Smooth muscle cell of the coronary artery (primary cell): ENCODE measurements around the gene PPP1R11. TPM values are rescaled to one million over a fixed set of nuclear protein-coding genes. Genes with fewer than 3 reads are reported as not detected.

ENCODE experiments used
- total RNA-seq: library from RNA; depleted of rRNA; stranded (reverse); fragments of >200 nt; gene quantifications from 2 replicates; pipeline ENCODE4 v1.2.3, GENCODE V29; 2014; ENCODE audit warnings: low replicate concordance

Gene PPP1R11
- total RNA-seq = 8.3 and 14.4 TPM in 2 replicates

GRCh38 chr6:30066577-30067459 lies at the start of gene PPP1R11:
Gene PPP1R11, plus strand, starts transcription at chr6:30067198. Its CDS starts 213 bp downstream, at chr6:30067411.

DNA sequence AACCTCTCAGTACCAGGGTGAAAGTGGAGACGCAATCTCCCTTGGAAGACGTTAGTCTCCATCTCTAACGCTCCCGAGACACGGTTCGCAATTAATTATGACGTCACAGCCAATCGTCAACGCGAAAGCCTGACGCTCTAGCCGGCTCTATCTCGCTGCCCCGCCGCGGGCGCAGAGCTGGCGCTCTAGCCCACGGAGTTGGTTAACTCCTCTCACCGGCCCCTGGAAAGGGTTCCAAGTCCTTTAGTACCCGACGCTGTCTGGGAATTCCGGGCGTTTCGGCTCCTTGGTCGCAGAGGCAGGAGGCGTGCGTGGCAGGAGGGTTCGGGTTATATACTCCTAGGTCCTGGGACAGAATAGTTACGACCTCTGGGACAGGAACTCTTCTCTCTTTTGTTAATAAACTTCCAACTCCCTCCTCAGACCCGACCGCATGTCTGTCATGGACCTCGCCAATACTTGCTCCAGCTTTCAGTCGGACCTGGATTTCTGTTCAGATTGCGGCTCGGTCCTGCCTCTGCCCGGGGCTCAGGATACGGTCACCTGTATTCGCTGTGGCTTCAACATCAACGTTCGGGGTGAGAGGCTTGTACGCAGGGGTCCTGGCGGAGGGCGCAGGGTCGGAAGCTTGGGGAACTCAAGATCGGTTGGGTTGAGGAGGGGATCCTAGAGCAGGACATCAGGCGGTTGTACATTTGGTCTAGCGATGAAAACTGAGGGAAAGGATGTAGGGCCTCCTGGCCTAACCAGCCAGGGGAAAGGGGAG lies 5.7 kb upstream of the PPP1R11 start, which contains the start of gene POLR1H:
POLR1H (plus strand) TSS at position 174 of the 766 bp plus-strand sequence; CDS start at position 434, 260 bp downstream.

DNA sequence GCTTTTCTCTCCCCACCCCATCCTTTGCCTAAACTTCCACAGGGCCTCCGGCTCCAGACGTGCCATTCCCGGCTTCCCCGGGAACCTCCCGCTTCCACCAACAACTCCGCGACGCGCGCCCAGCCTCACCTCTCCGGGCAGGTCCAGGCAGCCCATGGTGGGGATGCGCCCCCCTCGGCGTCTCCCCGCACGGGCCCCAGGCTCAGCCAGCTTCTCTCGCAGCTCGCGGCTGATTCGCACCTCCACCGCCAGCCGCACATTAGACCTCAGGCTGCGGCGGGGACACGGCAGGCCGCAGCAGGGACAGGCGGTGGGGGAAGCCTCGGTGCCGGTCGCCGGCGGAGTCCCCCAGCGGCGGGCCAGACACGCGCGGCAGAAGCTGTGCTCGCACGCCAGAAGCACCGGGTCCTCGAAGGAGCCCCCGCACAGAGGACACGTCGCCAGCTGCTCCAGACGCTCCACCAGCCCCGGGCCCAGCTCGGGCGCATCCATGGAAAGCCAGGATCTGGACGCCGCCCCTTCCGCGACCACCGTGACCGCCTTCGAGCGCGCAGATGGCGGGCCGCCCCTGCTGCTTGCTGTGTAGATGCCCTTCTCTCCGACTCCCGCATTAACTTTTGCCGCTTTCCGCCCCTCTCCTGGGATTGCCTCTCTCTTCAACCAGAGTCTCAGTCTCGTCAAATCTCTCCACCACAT lies 8.2 kb downstream of the PPP1R11 start, which contains the start of gene RNF39:
RNF39 (minus strand) TSS at position 676 of the 696 bp plus-strand sequence; CDS start at position 492, 184 bp downstream.

DNA sequence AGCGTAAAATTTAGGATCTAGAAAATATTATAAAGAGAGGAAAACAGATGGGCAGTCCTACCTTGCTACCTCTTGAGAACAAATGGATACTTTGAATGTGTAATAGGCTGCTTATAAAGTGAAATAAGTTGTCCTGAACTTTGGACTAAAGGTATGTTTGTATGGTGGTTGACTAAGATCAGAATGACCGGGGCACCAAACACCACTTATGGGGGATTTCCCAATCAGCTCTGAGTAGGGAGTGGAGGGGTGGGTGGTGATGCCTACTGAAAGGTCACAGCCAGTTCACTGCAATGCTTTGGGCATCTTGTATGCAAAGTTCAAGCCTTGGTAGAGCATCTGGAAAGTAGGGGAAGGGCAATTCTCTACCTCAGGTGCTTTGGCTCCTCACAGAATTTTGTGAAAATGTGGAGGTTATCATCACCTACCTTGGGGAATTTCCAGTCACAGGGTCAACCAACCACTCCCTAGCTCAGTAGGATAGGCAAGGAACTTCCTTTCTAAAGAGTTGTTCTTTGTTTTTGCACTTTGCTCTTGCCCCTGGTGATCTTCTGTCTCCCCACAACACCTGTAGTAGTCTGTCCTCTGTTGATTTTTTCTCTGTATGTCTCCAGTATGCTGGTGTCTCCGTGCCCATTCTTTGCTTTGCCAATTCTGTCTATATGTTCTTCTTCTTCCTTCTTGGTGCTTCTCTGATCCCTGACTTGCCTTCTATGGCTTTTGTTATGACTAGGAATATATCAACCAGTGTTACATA lies 46.2 kb downstream of the PPP1R11 start, which contains the start of gene TRIM31:
TRIM31 (minus strand) TSS at position 88 of the 757 bp plus-strand sequence. CDS start 285 bp downstream, outside the sequence.

Other genes starting within 250 kb of the PPP1R11 start
- 0.35 TPM in 1 of 2 replicates, not detected in the other for gene HLA-G, start 239.4 kb upstream of the PPP1R11 start, total RNA-seq
- 455 and 497 TPM in 2 replicates for gene HLA-A, start 124.7 kb upstream of the PPP1R11 start, total RNA-seq
- 40.8 and 52.0 TPM in 2 replicates for gene POLR1H, start 5.9 kb upstream of the PPP1R11 start, total RNA-seq
- not detected in 2 replicates for gene RNF39, start 8.6 kb downstream of the PPP1R11 start, total RNA-seq
- gene TRIM31, start 45.9 kb downstream of the PPP1R11 start, total RNA-seq = 0.12 TPM in 1 of 2 replicates, not detected in the other
- gene TRIM40, start 68.9 kb downstream of the PPP1R11 start, total RNA-seq = under 0.01 TPM in 1 of 2 replicates, not detected in the other
- gene TRIM10, start 94.0 kb downstream of the PPP1R11 start, total RNA-seq = not detected in 2 replicates
- not detected in 2 replicates for gene TRIM15, start 96.3 kb downstream of the PPP1R11 start, total RNA-seq
- 18.6 and 21.9 TPM in 2 replicates for gene TRIM26, start 146.2 kb downstream of the PPP1R11 start, total RNA-seq